Measurements from ENCODE around the gene ZCCHC10. TPM values are rescaled to one million over a fixed set of nuclear protein-coding genes. Genes with fewer than 3 reads are reported as not detected.
"Not testable (repeated sequence)": the region's sequence is repeated elsewhere in the genome, so short reads cannot be mapped to it uniquely, and the experiment has no call there.

ZCCHC10 gene
- total and polyA plus RNA-seq, 4 donors = 5.1 to 24.2 (median 9.8) TPM

GRCh38 chr5:132979367-132979940 is 46.9 kb downstream of the ZCCHC10 start:
- Histone ChIP-seq H3K4me1 (ENCODE audit: control insufficient read depth in 4 of 4, insufficient read depth in 4 of 4, low read length in 3 of 4) (no peaks in the 10 kb centered on the region), H3K27me3 (ENCODE audit: control insufficient read depth in 4 of 4, insufficient read depth in 4 of 4, low read length in 3 of 4) (no peaks in the 10 kb centered on the region), H3K27ac (ENCODE audit: low read depth in 1 of 2, low read length in 2 of 2) (no peak overlapping the region), H3K9me3 (ENCODE audit: control insufficient read depth in 4 of 4, low read length in 3 of 4) (no peaks in the 10 kb centered on the region), H3K36me3 (ENCODE audit: control insufficient read depth in 4 of 4, insufficient read depth in 3 of 4, low read depth in 1 of 4, low read length in 3 of 4) (no peaks in the 10 kb centered on the region), H3K4me3 (ENCODE audit: low read depth in 1 of 3, low read length in 3 of 3) (no peak overlapping the region), H3K9ac (ENCODE audit: low read depth in 1 of 2, low read length in 2 of 2) (no peak overlapping the region)
- no peak for DNase-seq (ENCODE audit: low spot score)
- no peak for TF ChIP-seq RAD21 (IDR thresholded peaks at IDR 0.05)
- no peak for TF ChIP-seq MAX (IDR thresholded peaks at IDR 0.05)
- TF ChIP-seq NR2F2 (IDR thresholded peaks at IDR 0.05) = no peak
- TF ChIP-seq HNF4G (IDR thresholded peaks at IDR 0.05) = no peak
- no peak for TF ChIP-seq FOXA1 (IDR thresholded peaks at IDR 0.05)
- TF ChIP-seq TAF1 (conservative IDR thresholded peaks at IDR 0.05) = no peak
- TF ChIP-seq CTCF (IDR thresholded peaks at IDR 0.05; ENCODE audit: low read depth, low read length, missing input control) = no peak
- TF ChIP-seq YY1 (IDR thresholded peaks at IDR 0.05) = no peak
- 88% methylated on average over 3 of the region's 3 CpGs for WGBS

GRCh38 chr5:132976852-132977251 is 49.5 kb downstream of the ZCCHC10 start:
- H3K27me3 ChIP-seq (ENCODE audit: control insufficient read depth in 4 of 4, insufficient read depth in 4 of 4, low read length in 3 of 4) = no peaks in the 10 kb centered on the region
- TF ChIP-seq YY1 (IDR thresholded peaks at IDR 0.05) = no peak
- no peak for TF ChIP-seq RXRA (IDR thresholded peaks at IDR 0.05)
- no peak for TF ChIP-seq MAX (IDR thresholded peaks at IDR 0.05)
- TF ChIP-seq REST (IDR thresholded peaks at IDR 0.05) = no peak
- TF ChIP-seq HNF4A (conservative IDR thresholded peaks at IDR 0.05) = no peak
- TF ChIP-seq HNF4G (IDR thresholded peaks at IDR 0.05) = no peak
- TF ChIP-seq RAD21 (IDR thresholded peaks at IDR 0.05) = no peak
- TF ChIP-seq FOXA2 (IDR thresholded peaks at IDR 0.05) = no peak
- TF ChIP-seq EGR1 (IDR thresholded peaks at IDR 0.05; ENCODE audit: low read depth in 2 of 2) = no peak
- no peak for TF ChIP-seq GABPA (IDR thresholded peaks at IDR 0.05 in 1 of 2, conservative IDR thresholded peaks at IDR 0.05 in 1 of 2)
- TF ChIP-seq TAF1 (conservative IDR thresholded peaks at IDR 0.05) = no peak
- TF ChIP-seq ZBTB33 (IDR thresholded peaks at IDR 0.05) = no peak
- TF ChIP-seq ATF3 (IDR thresholded peaks at IDR 0.05) = no peak
- TF ChIP-seq CTCF (IDR thresholded peaks at IDR 0.05; ENCODE audit: low read depth, low read length, missing input control) = no peak
- no peak for TF ChIP-seq FOXA1 (IDR thresholded peaks at IDR 0.05)
- TF ChIP-seq SP1 (IDR thresholded peaks at IDR 0.05) = no peak
- no peak for TF ChIP-seq NR2F2 (IDR thresholded peaks at IDR 0.05)
- no peak overlapping the region for H3K27ac ChIP-seq (ENCODE audit: low read depth in 1 of 2, low read length in 2 of 2)
- WGBS = 96% methylated on average over 3 of the region's 3 CpGs
- no peak overlapping the region for H3K4me3 ChIP-seq (ENCODE audit: low read depth in 1 of 3, low read length in 3 of 3)
- H3K36me3 ChIP-seq (ENCODE audit: control insufficient read depth in 4 of 4, insufficient read depth in 3 of 4, low read depth in 1 of 4, low read length in 3 of 4) = no peaks in the 10 kb centered on the region
- no peaks in the 10 kb centered on the region for H3K4me1 ChIP-seq (ENCODE audit: control insufficient read depth in 4 of 4, insufficient read depth in 4 of 4, low read length in 3 of 4)
- H3K9me3 ChIP-seq (ENCODE audit: control insufficient read depth in 4 of 4, low read length in 3 of 4) = no peaks in the 10 kb centered on the region
- H3K9ac ChIP-seq (ENCODE audit: low read depth in 1 of 2, low read length in 2 of 2) = no peak overlapping the region
- DNase-seq (ENCODE audit: low spot score) = no peak

- H3K9ac ChIP-seq (ENCODE audit: low read depth in 1 of 2, low read length in 2 of 2); H3K36me3 ChIP-seq (ENCODE audit: control insufficient read depth in 4 of 4, insufficient read depth in 3 of 4, low read depth in 1 of 4, low read length in 3 of 4); H3K4me1 ChIP-seq (ENCODE audit: control insufficient read depth in 4 of 4, insufficient read depth in 4 of 4, low read length in 3 of 4); H3K27me3 ChIP-seq (ENCODE audit: control insufficient read depth in 4 of 4, insufficient read depth in 4 of 4, low read length in 3 of 4); H3K27ac ChIP-seq (ENCODE audit: low read depth in 1 of 2, low read length in 2 of 2); DNase-seq (ENCODE audit: low spot score); H3K4me3 ChIP-seq (ENCODE audit: low read depth in 1 of 3, low read length in 3 of 3); H3K9me3 ChIP-seq (ENCODE audit: control insufficient read depth in 4 of 4, low read length in 3 of 4): not testable (repeated sequence)
- 95% methylated on average over 7 of the region's 7 CpGs for WGBS
Observed at GRCh38 chr5:132972436-132972828, 53.9 kb downstream of the ZCCHC10 start.

All from liver (tissue), 9 donors.